Measurements from ENCODE around the gene PTPRO. TPM values are rescaled to one million over a fixed set of nuclear protein-coding genes. Genes with fewer than 3 reads are reported as not detected.

The PTPRO gene
- total RNA-seq, 2 experiments from 2014 or later = 0.14 to 0.15 TPM

- intact Hi-C loops (cut with micrococcal nuclease) = no loop called here
- Mint-ChIP-seq H3K36me3 (peaks cover 2% of the 10 kb centered on the region), H3K4me3 (no peak overlapping the region), H3K27ac (no peak overlapping the region), H3K27me3 (no peaks in the 10 kb centered on the region), H3K9me3 (no peaks in the 10 kb centered on the region), H3K4me1 (ENCODE audit: low read depth) (peaks cover 43% of the 10 kb centered on the region)
- POLR2A ChIA-PET = no interaction called here
- DNase-seq = no peak
- CTCF ChIA-PET = interaction anchor here (7.4 kb wide), 1 partner anchor 35 kb away, joined by 48 read pairs; no protein-coding TSS in a partner anchor
These were observed 228.5 kb downstream of the PTPRO start for GRCh38 chr12:15550793-15551192.

GRCh38 chr12:15555446-15555845, 233.1 kb downstream of the PTPRO start:
- intact Hi-C loops (cut with micrococcal nuclease) = no loop called here
- peaks cover 28% of the 10 kb centered on the region for H3K4me1 Mint-ChIP-seq (ENCODE audit: low read depth)
- no peaks in the 10 kb centered on the region for H3K9me3 Mint-ChIP-seq
- no peak overlapping the region for H3K27ac Mint-ChIP-seq
- H3K4me3 Mint-ChIP-seq = no peak overlapping the region
- H3K27me3 Mint-ChIP-seq = no peaks in the 10 kb centered on the region
- peaks cover 11% of the 10 kb centered on the region for H3K36me3 Mint-ChIP-seq
- ChIA-PET CTCF (interaction anchor here (1.1 to 1.2 kb wide), 2 partner anchors 23 to 29 kb away, joined by 3 to 4 read pairs; no protein-coding TSS in a partner anchor), POLR2A (no interaction called here)
- DNase-seq = no peak

- DNase-seq = no peak
- peaks cover 11% of the 10 kb centered on the region for H3K36me3 Mint-ChIP-seq
- peaks cover 38% of the 10 kb centered on the region for H3K4me1 Mint-ChIP-seq (ENCODE audit: low read depth)
- intact Hi-C loops (cut with micrococcal nuclease) = no loop called here
- no peak overlapping the region for H3K4me3 Mint-ChIP-seq
- CTCF ChIA-PET = interaction anchor here (0.8 to 1.2 kb wide), 3 partner anchors 14 to 34 kb away, joined by 3 to 5 read pairs (median 3); no protein-coding TSS in a partner anchor
- H3K27ac Mint-ChIP-seq = no peak overlapping the region
- H3K27me3 Mint-ChIP-seq = no peaks in the 10 kb centered on the region
- POLR2A ChIA-PET = no interaction called here
- no peaks in the 10 kb centered on the region for H3K9me3 Mint-ChIP-seq
These were observed 234.2 kb downstream of the PTPRO start for GRCh38 chr12:15556411-15557102.

- Mint-ChIP-seq H3K36me3 (peaks cover 11% of the 10 kb centered on the region), H3K27ac (no peak overlapping the region), H3K9me3 (no peaks in the 10 kb centered on the region), H3K4me3 (no peak overlapping the region), H3K27me3 (no peaks in the 10 kb centered on the region), H3K4me1 (ENCODE audit: low read depth) (peaks cover 49% of the 10 kb centered on the region)
- intact Hi-C loops (cut with micrococcal nuclease) = loop anchor here (1.0 to 2.0 kb wide), 3 partner anchors 13 to 25 kb away; no protein-coding TSS in a partner anchor
- DNase-seq = no peak
- CTCF ChIA-PET = interaction anchor here (1.0 to 8.5 kb wide), 3 partner anchors 12 to 26 kb away, joined by 5 to 61 read pairs (median 12); no protein-coding TSS in a partner anchor
- POLR2A ChIA-PET = interaction anchor here (0.6 kb wide), 1 partner anchor 186 kb away, joined by 3 read pairs; no protein-coding TSS in a partner anchor
These were observed 236.7 kb downstream of the PTPRO start for GRCh38 chr12:15558915-15559528.

GRCh38 chr12:15561396-15561795, 239.1 kb downstream of the PTPRO start:
- no peak for DNase-seq
- intact Hi-C loops (cut with micrococcal nuclease) = loop anchor here (5.0 to 10.0 kb wide), 2 partner anchors 599 to 1177 kb away; partner anchors contain the start of gene ARHGDIB
- no peaks in the 10 kb centered on the region for H3K9me3 Mint-ChIP-seq
- peaks cover 58% of the 10 kb centered on the region for H3K4me1 Mint-ChIP-seq (ENCODE audit: low read depth)
- CTCF ChIA-PET = interaction anchor here (0.8 to 8.5 kb wide), 5 partner anchors 13 to 27 kb away, joined by 3 to 61 read pairs (median 9); no protein-coding TSS in a partner anchor
- POLR2A ChIA-PET = no interaction called here
- peak overlapping the region; percentile 83 for H3K27ac Mint-ChIP-seq
- H3K36me3 Mint-ChIP-seq = peaks cover 11% of the 10 kb centered on the region
- H3K27me3 Mint-ChIP-seq = no peaks in the 10 kb centered on the region
- H3K4me3 Mint-ChIP-seq = peak overlapping the region; percentile 12

- intact Hi-C loops (cut with micrococcal nuclease) = loop anchor here (2.0 to 10.0 kb wide), 3 partner anchors 600 to 1177 kb away; partner anchors contain the start of gene ARHGDIB
- Mint-ChIP-seq H3K36me3 (peaks cover 10% of the 10 kb centered on the region), H3K9me3 (no peaks in the 10 kb centered on the region), H3K27ac (peak overlapping the region; percentile 83), H3K4me1 (ENCODE audit: low read depth) (peaks cover 58% of the 10 kb centered on the region), H3K27me3 (no peaks in the 10 kb centered on the region), H3K4me3 (peak overlapping the region; percentile 39)
- DNase-seq = no peak
- ChIA-PET POLR2A (interaction anchor here (0.8 kb wide), 1 partner anchor 9 kb away, joined by 3 read pairs; no protein-coding TSS in a partner anchor), CTCF (interaction anchor here (0.8 to 8.5 kb wide), 5 partner anchors 9 to 28 kb away, joined by 3 to 61 read pairs (median 9); no protein-coding TSS in a partner anchor)
These were observed 240.0 kb downstream of the PTPRO start for GRCh38 chr12:15562263-15562662.

- intact Hi-C loops (cut with micrococcal nuclease) = loop anchor here (1.0 to 10.0 kb wide), 5 partner anchors 8 to 1179 kb away; partner anchors contain the start of gene ARHGDIB
- H3K9me3 Mint-ChIP-seq = no peaks in the 10 kb centered on the region
- no peaks in the 10 kb centered on the region for H3K36me3 Mint-ChIP-seq
- no peaks in the 10 kb centered on the region for H3K27me3 Mint-ChIP-seq
- H3K4me3 Mint-ChIP-seq = peak overlapping the region; percentile 69
- ChIA-PET POLR2A (interaction anchor here (1.4 kb wide), 1 partner anchor 9 kb away, joined by 4 read pairs; no protein-coding TSS in a partner anchor), CTCF (interaction anchor here (2.1 to 8.5 kb wide), 2 partner anchors 21 to 30 kb away, joined by 12 to 61 read pairs; no protein-coding TSS in a partner anchor)
- H3K4me1 Mint-ChIP-seq (ENCODE audit: low read depth) = peaks cover 58% of the 10 kb centered on the region
- peak; percentile 40 for DNase-seq
- H3K27ac Mint-ChIP-seq = peak overlapping the region; percentile 90
These were observed 241.4 kb downstream of the PTPRO start for GRCh38 chr12:15563663-15564062.

- ChIA-PET CTCF (interaction anchor here (0.9 to 3.0 kb wide), 5 partner anchors 10 to 281 kb away, joined by 3 to 20 read pairs (median 4); no protein-coding TSS in a partner anchor), POLR2A (no interaction called here)
- DNase-seq = no peak
- intact Hi-C loops (cut with micrococcal nuclease) = loop anchor here (2.0 to 5.0 kb wide), 2 partner anchors 16 to 128 kb away; no protein-coding TSS in a partner anchor
- peaks cover 2% of the 10 kb centered on the region for H3K36me3 Mint-ChIP-seq
- no peaks in the 10 kb centered on the region for H3K9me3 Mint-ChIP-seq
- peaks cover 48% of the 10 kb centered on the region for H3K4me1 Mint-ChIP-seq (ENCODE audit: low read depth)
- no peaks in the 10 kb centered on the region for H3K27me3 Mint-ChIP-seq
- no peak overlapping the region for H3K4me3 Mint-ChIP-seq
- H3K27ac Mint-ChIP-seq = no peak overlapping the region
These were observed 252.0 kb downstream of the PTPRO start for GRCh38 chr12:15574353-15574752.

GRCh38 chr12:15575671-15576541, 253.6 kb downstream of the PTPRO start:
- Mint-ChIP-seq H3K27ac (peak overlapping the region; percentile 7), H3K4me1 (ENCODE audit: low read depth) (peaks cover 39% of the 10 kb centered on the region), H3K4me3 (no peak overlapping the region), H3K27me3 (no peaks in the 10 kb centered on the region), H3K9me3 (no peaks in the 10 kb centered on the region), H3K36me3 (peaks cover 2% of the 10 kb centered on the region)
- ChIA-PET POLR2A (no interaction called here), CTCF (interaction anchor here (3.0 kb wide), 1 partner anchor 8 kb away, joined by 20 read pairs; no protein-coding TSS in a partner anchor)
- intact Hi-C loops (cut with micrococcal nuclease) = loop anchor here (2.0 kb wide), 1 partner anchor 17 kb away; no protein-coding TSS in a partner anchor
- DNase-seq = no peak

GRCh38 chr12:15580431-15580830, 258.1 kb downstream of the PTPRO start:
- DNase-seq = peak; percentile 46
- ChIA-PET POLR2A (interaction anchor here (1.5 kb wide), 1 partner anchor 11 kb away, joined by 3 read pairs; no protein-coding TSS in a partner anchor), CTCF (interaction anchor here (0.6 to 11.2 kb wide), 3 partner anchors 35 to 276 kb away, joined by 3 to 478 read pairs (median 3); no protein-coding TSS in a partner anchor)
- H3K27me3 Mint-ChIP-seq = no peaks in the 10 kb centered on the region
- intact Hi-C loops (cut with micrococcal nuclease) = loop anchor here (1.0 to 5.0 kb wide), 2 partner anchors 48 to 353 kb away; no protein-coding TSS in a partner anchor
- H3K4me1 Mint-ChIP-seq (ENCODE audit: low read depth) = peaks cover 15% of the 10 kb centered on the region
- H3K4me3 Mint-ChIP-seq = no peak overlapping the region
- no peaks in the 10 kb centered on the region for H3K9me3 Mint-ChIP-seq
- peaks cover 3% of the 10 kb centered on the region for H3K36me3 Mint-ChIP-seq
- H3K27ac Mint-ChIP-seq = no peak overlapping the region

- H3K27me3 Mint-ChIP-seq = no peaks in the 10 kb centered on the region
- intact Hi-C loops (cut with micrococcal nuclease) = loop anchor here (5.0 kb wide), 1 partner anchor 354 kb away; no protein-coding TSS in a partner anchor
- H3K9me3 Mint-ChIP-seq = no peaks in the 10 kb centered on the region
- no peak overlapping the region for H3K27ac Mint-ChIP-seq
- peaks cover 11% of the 10 kb centered on the region for H3K4me1 Mint-ChIP-seq (ENCODE audit: low read depth)
- H3K4me3 Mint-ChIP-seq = no peak overlapping the region
- peaks cover 3% of the 10 kb centered on the region for H3K36me3 Mint-ChIP-seq
- CTCF ChIA-PET = interaction anchor here (11.2 kb wide), 1 partner anchor 51 kb away, joined by 478 read pairs; no protein-coding TSS in a partner anchor
- POLR2A ChIA-PET = interaction anchor here (1.5 kb wide), 1 partner anchor 11 kb away, joined by 3 read pairs; no protein-coding TSS in a partner anchor
- DNase-seq = no peak
These were observed 258.7 kb downstream of the PTPRO start for GRCh38 chr12:15581006-15581405.

All from activated CD4-positive, alpha-beta memory T cell treated with anti-CD3 and anti-CD28 coated beads for 36 hours (primary cell).